ENCODE measurements around the gene SMYD3. TPM values are rescaled to one million over a fixed set of nuclear protein-coding genes. Genes with fewer than 3 reads are reported as not detected.

Gene SMYD3
- total and polyA plus RNA-seq, 12 donors: 13.5 to 78.2 (median 26.8) TPM

DNA sequence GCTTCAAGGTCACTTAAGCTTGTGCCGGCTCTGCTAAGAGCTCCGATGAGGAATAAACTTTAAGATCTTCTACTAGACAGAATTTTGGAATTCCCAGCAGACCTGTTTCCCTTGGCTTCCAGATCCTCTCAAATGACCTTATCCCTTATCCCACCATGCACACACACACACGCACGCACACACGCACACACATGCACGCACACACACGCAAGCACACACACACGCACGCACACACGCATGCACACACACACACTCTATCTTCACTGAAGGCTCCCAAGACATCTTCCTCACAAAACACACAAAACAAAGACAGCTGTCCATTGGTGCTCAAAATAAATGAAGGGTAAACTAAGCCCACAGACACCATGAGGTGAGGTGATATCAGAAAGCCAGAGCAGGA, 692.4 kb downstream of the SMYD3 start:
- Histone ChIP-seq H3K9me3 (replicated peaks in 1 of 3) (no peaks in the 10 kb centered on the region), H3K36me3 (replicated peaks in 1 of 2) (no peaks in the 10 kb centered on the region), H3K4me1 (replicated peaks in 1 of 2) (no peaks in the 10 kb centered on the region), H3K27me3 (no peaks in the 10 kb centered on the region), H3K27ac (no peak overlapping the region), H3K4me3 (no peak overlapping the region)
- intact Hi-C loops (cut with DNase I): no loop called here
- WGBS, 4 donors: 71 to 80% (median 77%) methylated on average over 10 of the region's 10 CpGs
- TF ChIP-seq POLR2A (IDR thresholded peaks at IDR 0.05): no peak
- TF ChIP-seq, protein P1, sequence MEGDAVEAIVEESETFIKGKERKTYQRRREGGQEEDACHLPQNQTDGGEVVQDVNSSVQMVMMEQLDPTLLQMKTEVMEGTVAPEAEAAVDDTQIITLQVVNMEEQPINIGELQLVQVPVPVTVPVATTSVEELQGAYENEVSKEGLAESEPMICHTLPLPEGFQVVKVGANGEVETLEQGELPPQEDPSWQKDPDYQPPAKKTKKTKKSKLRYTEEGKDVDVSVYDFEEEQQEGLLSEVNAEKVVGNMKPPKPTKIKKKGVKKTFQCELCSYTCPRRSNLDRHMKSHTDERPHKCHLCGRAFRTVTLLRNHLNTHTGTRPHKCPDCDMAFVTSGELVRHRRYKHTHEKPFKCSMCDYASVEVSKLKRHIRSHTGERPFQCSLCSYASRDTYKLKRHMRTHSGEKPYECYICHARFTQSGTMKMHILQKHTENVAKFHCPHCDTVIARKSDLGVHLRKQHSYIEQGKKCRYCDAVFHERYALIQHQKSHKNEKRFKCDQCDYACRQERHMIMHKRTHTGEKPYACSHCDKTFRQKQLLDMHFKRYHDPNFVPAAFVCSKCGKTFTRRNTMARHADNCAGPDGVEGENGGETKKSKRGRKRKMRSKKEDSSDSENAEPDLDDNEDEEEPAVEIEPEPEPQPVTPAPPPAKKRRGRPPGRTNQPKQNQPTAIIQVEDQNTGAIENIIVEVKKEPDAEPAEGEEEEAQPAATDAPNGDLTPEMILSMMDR (IDR thresholded peaks at IDR 0.05): no peak
- DNase-seq: no peak

DNA sequence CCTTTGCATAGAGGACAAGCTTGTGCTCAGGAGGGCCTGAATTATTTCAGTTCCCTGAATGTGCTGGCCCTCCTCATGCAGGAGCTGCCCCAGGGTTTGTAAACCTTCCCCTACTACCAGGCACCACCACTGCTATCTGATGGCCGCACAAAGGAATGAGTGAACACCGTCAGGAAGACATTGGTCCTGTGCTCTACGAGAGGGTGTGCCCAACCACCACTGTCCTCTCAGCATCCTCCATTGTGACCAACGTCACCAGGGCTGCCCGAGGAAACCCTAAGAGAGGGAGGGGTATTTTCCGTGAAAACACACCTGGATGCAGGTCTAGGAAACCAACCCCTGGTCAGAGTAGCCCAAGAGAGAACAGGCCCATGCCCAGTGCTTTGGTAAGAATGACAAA, 694.8 kb downstream of the SMYD3 start:
- Histone ChIP-seq H3K27me3 (no peaks in the 10 kb centered on the region), H3K4me3 (no peak overlapping the region), H3K9me3 (replicated peaks in 1 of 3) (no peaks in the 10 kb centered on the region), H3K36me3 (replicated peaks in 1 of 2) (no peaks in the 10 kb centered on the region), H3K4me1 (replicated peaks in 1 of 2) (no peaks in the 10 kb centered on the region), H3K27ac (no peak overlapping the region)
- intact Hi-C loops (cut with DNase I): no loop called here
- WGBS, 4 donors: 91 to 97% (median 96%) methylated on average over 6 of the region's 6 CpGs
- no peak for TF ChIP-seq POLR2A (IDR thresholded peaks at IDR 0.05)
- TF ChIP-seq, protein P1 (IDR thresholded peaks at IDR 0.05): no peak
- DNase-seq: no peak

DNA sequence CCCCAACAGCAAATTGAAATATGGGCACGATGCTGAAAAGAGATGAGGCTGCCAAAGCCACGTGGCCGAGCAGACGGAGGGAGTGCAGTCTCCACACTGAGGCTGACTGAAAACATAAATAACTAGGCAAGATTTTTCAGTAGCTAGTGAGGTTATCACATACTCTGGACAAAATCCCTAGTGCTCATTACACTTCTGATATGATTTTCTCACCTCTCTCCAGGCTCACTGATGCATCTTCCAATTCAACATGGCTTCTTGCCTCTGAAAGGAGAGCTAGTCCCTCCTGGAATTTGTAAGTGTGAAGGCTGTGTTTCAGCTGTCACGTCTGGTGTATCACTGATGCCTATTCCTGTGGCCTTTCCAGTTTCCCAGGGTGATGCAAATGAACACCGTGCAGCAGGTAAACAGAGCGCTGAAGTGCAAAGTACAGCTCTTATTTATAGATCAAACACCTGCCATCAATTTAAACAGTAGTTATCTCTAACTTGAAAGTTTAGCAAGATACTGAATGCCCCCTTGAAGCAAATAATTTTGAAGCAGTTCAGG, 696.2 kb downstream of the SMYD3 start:
- no peak for TF ChIP-seq POLR2A (IDR thresholded peaks at IDR 0.05)
- TF ChIP-seq, protein P1 (IDR thresholded peaks at IDR 0.05): no peak
- DNase-seq: no peak
- intact Hi-C loops (cut with DNase I): no loop called here
- 69 to 79% (median 76%) methylated on average over 6 to 7 of the region's 7 CpGs for WGBS, 4 donors
- Histone ChIP-seq H3K9me3 (replicated peaks in 1 of 3) (no peaks in the 10 kb centered on the region), H3K27ac (no peak overlapping the region), H3K27me3 (no peaks in the 10 kb centered on the region), H3K36me3 (replicated peaks in 1 of 2) (no peaks in the 10 kb centered on the region), H3K4me3 (no peak overlapping the region), H3K4me1 (replicated peaks in 1 of 2) (no peaks in the 10 kb centered on the region)

DNA sequence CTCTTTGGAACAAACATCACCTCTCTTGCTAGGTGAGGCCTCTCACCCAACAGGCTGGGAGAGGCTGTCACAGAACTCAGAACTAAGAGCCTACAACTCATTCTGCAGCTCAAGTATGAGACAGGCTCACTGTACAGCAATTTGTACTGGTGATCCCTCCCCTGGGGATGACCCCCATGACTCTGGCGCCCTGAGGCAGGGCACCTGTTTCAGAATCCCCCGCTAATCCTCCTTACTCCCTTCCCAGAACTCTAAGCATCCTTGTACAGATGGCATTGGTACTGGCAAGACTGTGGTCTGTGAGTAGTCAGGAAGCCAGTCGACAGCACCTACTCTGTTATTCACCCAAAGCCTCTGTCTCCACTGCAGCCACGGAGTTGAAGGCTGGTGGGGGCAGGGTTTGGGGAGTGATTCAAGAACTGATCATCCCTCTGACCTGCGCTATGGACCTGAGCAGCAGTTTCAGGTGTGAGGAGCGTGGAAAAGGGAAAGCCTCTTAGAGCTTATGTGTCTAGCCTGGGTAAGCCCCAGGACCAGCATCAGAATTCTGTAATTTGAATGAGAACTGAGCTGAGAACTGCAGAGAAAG, 696.8 kb downstream of the SMYD3 start:
- H3K27ac ChIP-seq: no peak overlapping the region
- intact Hi-C loops (cut with DNase I): no loop called here
- no peaks in the 10 kb centered on the region for H3K4me1 ChIP-seq (replicated peaks in 1 of 2)
- no peaks in the 10 kb centered on the region for H3K36me3 ChIP-seq (replicated peaks in 1 of 2)
- no peaks in the 10 kb centered on the region for H3K27me3 ChIP-seq
- H3K4me3 ChIP-seq: no peak overlapping the region
- no peaks in the 10 kb centered on the region for H3K9me3 ChIP-seq (replicated peaks in 1 of 3)
- DNase-seq: no peak
- WGBS, 4 donors: 81 to 90% (median 87%) methylated on average over 6 of the region's 6 CpGs
- TF ChIP-seq POLR2A (IDR thresholded peaks at IDR 0.05): no peak
- TF ChIP-seq, protein P1 (IDR thresholded peaks at IDR 0.05): no peak

Measured in adrenal gland (tissue), 12 donors.